HG03558 (cell line): ENCODE measurements around the gene KCNK10.

Experiments
- ATAC-seq: cut with Tn5 transposase; IDR thresholded peaks from one replicate; pipeline ENCODE4 v1.9.1; 2021; ENCODE audit warnings: moderate number of reproducible peaks; ENCODE audit not compliant: unreplicated experiment; ENCODE audit errors: extremely low read depth

KCNK10 gene

DNA sequence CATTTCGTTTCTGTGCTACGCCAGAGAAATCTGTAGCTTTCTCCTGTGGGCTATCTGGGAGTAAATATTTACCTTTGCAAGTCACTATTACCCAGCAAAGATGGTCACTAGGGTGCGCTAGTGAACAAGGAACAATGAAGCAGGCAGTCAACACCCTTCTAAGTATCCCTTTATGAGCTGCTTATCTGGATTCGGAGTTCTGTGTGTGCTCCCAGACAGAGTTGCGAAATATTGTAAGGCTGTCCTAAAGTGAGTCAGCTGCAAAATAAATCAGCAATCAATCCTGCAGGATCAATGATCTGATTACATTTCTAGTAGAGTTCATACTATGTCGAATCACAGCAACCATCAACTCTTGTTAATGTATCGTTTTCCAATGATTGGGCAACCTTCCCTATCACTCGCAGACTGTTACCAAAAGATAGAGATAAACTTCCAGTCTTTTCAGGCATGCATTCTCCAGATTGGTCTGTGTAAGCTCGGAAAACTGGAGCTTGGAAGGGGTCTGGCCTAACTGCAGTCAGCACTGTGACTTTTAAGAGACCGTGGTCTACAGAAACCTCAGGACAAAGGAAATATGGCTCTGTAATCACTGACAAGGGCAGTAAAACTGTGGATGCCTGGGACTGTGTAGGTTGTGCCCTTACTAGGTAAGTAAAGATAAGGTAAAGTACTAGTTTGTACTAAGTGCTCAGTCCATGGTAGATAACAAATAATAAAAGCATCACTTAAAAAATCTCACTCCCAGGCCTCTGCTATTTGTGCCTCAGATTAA is 133.5 kb downstream of the KCNK10 start:
- ATAC-seq, result peak; percentile 81

DNA sequence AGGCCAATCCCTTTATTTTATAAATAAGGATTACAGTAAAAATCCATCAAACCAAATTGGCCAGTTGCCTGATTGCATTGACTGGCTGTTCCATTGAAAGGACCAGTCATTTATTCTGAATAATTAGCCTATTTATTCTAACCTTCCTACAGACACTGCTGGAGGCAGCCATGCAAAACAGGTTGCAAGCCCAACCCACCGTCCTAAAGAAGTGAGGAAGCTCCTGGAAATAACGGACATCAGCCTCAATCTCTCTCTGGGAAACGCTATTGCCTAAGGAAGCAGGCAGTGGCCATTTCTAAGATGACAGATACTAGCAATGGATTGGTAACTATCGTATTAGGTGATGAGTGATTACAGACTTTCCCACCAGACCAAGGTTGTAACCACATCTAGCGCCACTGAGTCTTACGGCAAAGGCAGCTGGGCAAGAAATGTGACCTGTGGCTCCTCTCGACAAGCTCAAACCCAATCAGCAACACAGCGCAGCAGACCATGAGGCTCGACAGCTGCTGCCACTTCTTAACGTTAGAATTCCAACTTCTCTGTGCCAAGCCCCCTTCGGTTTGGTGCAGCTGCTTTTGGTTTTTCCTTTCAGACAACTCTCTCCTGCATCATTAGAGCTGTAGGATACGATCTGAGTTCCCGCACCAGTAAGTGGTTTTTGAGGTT is 134.2 kb downstream of the KCNK10 start:
- peak; percentile 11 for ATAC-seq

DNA sequence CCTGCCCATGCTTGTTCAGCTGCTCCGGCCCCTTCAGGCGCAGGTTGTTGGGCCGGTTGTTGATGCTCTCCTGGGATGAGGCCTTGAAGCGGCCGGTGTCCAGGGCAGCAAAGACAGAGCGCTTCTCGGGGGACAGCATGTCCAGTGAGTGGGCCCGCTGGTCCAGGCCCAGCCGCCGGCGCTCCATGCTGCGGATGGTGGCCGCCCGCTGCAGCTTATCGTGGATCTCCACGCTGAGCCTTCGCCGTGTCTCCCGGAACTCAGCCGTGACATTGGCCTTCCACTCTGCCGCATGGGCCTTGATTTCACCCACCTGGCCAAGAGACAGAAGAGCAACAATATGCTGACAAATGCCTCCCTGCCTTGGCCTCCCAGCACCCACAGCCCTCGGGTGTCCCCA is 137.2 kb downstream of the KCNK10 start:
- ATAC-seq, result no peak

DNA sequence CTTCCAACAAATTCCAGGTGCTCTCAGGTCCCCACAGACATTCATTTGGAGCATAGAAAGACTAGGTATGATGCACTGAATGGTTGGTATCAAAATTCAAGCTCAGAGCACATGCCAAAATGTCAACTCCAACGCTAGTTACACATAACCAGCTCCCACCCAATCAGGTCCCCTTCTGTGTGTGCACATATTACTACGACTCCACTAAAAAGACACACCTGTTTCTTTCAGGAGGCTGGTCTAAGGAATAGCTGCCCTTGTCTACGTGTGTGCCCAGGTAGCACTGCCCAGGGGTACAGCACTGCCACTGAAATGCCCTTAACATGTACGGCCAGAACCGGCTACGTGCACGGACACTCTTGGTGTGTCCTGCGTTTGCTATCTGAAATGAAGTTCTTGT is 138.1 kb downstream of the KCNK10 start:
- no peak for ATAC-seq

DNA sequence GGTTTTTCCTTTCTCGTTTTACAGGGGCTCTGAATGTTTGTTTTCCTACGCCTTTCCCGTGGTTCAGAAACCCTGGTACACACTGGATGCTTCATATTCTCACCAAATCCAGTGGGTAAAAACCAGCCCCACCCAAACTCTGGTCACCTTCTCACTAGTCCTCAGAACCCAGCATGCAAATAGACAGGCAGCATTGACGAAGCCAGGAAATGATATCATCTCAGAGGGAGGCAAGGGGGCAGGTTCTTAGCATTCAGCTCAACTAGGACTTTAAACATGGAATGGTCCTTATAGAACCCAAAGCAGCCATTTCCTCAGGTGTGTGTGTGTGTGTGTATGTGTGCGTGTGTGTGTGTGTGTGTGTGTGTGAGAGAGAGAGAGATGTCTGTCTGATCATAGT is 142.0 kb downstream of the KCNK10 start:
- no peak for ATAC-seq

- no peak for ATAC-seq
These were observed 143.4 kb downstream of the KCNK10 start for GRCh38 chr14:88179716-88180115.

- no peak for ATAC-seq
These were observed 152.7 kb downstream of the KCNK10 start for GRCh38 chr14:88170333-88170732.

DNA sequence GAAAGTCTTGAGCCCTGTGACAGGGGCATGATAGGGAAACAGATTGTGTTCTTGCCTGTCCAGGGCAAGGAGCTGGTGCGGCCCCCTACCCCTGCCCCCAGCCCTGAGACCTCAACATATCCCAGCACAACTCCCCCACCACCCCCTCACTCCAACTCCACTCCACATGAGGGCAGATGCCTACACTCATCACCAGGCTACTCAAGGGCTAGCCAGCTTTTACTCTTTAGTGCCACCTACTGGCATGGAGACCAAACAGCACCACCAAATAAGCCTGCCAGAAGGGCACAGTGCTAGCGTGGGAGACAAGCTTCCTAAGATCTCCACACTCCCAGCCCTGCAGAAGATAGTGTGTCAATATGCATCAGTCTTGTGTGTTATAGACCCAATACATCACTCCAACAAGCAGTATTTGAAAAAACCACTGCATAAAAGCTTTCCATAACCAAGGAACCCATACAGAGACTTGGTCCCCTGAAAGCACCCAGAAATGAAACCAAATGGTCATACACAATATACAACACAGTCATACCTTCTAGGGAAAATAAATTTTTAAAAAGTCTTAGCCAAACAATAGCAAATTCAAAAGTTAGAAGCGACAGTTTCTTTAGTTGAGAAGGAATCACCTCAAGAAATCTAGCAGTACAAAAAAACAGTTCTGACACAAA is 154.4 kb downstream of the KCNK10 start:
- ATAC-seq, result no peak

- ATAC-seq, result no peak
These were observed 155.0 kb downstream of the KCNK10 start for GRCh38 chr14:88168025-88168424.

DNA sequence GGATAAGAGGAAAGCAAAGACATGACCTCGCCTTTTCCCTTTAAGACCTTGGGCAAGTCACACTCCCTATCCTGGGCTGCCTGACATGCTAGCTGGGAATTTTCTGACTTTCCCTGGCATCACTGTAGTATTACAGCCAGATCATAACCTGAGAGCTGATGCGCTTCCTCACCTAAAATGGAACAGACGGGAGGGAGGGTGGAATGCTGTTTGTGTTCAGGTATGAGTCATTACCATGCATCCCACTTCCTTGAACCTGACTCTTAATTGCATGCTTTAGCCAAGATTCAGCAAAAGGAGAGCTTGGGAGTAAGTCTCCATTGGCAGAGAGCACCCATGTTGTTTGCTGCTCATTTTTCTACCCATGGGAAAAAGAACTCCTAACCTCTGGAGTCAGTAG is 156.5 kb downstream of the KCNK10 start:
- ATAC-seq, result no peak

DNA sequence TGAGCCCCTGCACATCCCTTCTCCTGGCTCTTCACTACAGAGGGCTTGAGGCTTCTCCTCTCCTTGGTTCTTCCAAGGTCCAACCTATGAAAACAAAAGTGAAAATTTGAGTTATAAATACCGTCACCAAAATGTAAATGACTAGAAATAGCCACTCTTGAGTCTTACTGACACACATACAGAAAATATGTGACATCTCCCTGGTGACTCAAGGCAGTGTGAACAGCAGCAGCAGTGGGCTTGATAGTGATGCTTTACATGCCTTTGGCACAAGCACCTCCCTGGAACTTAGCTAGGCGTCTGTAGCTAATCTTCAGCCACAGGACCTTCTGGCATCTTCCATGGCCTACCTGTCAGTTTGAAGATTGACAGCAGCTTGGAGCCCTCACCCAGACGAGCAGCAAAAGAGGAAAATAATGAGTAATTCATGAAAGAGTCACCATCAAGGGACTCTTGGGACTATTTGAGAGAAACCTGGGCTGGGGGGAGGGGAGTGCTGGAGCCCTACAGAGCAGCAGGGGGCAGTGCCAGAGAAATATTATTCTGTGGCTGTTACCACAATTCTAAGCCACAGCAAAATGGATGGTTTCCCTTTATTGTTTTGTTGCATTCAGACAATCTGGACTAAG is 158.0 kb downstream of the KCNK10 start:
- no peak for ATAC-seq

- no peak for ATAC-seq
These were observed 159.3 kb downstream of the KCNK10 start for GRCh38 chr14:88163731-88164255.

- no peak for ATAC-seq
These were observed 166.9 kb downstream of the KCNK10 start for GRCh38 chr14:88156127-88156526.

GRCh38 chr14:88154926-88155325 is 168.1 kb downstream of the KCNK10 start:
- no peak for ATAC-seq

DNA sequence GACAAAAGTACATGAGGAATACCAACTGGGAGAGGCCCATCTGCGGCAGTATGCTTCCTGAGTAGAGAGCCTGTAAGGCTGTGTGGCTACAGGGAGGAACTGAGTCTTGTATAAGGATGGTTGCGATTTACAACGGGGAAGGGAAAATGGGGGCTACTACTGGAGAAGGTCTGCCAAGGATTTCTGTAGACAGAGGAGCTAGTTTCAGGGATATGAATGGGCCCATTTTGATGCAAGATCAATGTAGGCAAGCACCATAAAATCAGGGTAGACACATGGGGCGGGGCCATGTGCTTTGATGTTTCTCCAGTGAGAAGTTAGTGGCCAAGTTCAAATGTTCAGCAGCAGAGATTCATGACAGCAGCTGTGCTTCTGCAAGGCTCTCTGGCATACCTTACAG is 168.7 kb downstream of the KCNK10 start:
- ATAC-seq, result no peak

- no peak for ATAC-seq
These were observed 176.0 kb downstream of the KCNK10 start for GRCh38 chr14:88146881-88147649.

DNA sequence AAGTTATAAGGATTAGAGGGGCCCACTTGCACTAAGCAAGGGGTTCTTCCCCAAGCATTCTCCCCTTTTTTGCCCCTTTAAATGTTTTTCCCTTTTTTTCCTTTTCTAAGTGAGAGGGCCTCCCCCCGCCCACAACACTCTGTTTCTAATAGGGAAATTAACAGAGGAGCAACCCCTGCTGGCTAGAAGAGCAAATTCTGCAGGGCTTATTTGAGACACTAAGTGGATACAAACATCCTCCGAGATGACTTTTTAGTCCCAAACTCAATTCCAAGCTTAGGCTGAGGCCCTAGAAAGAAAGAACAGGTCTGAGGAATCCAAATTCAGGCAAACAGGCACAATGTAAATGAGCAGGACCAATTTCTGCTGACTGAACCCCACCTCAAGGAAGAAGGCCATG is 179.3 kb downstream of the KCNK10 start:
- no peak for ATAC-seq

GRCh38 chr14:88142997-88143396 is 180.1 kb downstream of the KCNK10 start:
- ATAC-seq, result no peak

- no peak for ATAC-seq
These were observed 182.2 kb downstream of the KCNK10 start for GRCh38 chr14:88140874-88141273.

DNA sequence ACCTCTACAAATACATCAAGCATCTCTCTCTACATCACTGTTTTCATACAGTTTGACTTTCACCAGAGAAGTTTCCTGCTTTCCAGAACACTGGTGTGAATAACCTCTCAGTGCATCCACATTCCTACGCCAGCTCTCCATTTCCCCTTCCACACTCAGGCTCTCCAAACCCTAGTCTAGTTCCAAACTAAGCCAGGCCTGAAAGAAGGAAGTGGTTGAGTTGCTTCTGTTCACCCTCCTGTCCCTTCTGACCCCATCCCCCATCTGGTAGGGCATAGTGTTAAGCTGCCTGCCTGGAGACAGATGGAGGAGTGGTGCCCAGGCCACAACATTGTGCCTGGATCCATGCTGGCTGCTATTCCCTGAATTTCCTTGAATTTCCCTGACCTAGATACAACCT is 185.7 kb downstream of the KCNK10 start:
- no peak for ATAC-seq
